Adrenal gland (tissue), 5 donors: Measurements from ENCODE around the gene ZNF503.

ENCODE experiments used
- POLR2A ChIP-seq, 2 donors: fragments of 450-650 bp; IDR thresholded peaks; one replicate each; pipeline ENCODE4 v1.6.1; 2017; ENCODE audit warnings: antibody characterized with exemption in 2 of 2, mild to moderate bottlenecking in 2 of 2, moderate library complexity in 1 of 2
- TF ChIP-seq, protein P1 (sequence below), 6 experiments: fragments of 450-650 bp in 4 of 6; fragments of 200-600 bp in 2 of 6; sonication (generic) in 1 of 6; IDR thresholded peaks; 1 replicate in 5 of 6; 2 replicates in 1 of 6; pipeline versions ENCODE4 v1.5.1 to v1.8.0; 2016 to 2021; ENCODE audit warnings: antibody characterized with exemption in 6 of 6, mild to moderate bottlenecking in 2 of 6, moderate library complexity in 1 of 6
- donor health status: DM: no; HTN: no; CAD: no.

DNA sequence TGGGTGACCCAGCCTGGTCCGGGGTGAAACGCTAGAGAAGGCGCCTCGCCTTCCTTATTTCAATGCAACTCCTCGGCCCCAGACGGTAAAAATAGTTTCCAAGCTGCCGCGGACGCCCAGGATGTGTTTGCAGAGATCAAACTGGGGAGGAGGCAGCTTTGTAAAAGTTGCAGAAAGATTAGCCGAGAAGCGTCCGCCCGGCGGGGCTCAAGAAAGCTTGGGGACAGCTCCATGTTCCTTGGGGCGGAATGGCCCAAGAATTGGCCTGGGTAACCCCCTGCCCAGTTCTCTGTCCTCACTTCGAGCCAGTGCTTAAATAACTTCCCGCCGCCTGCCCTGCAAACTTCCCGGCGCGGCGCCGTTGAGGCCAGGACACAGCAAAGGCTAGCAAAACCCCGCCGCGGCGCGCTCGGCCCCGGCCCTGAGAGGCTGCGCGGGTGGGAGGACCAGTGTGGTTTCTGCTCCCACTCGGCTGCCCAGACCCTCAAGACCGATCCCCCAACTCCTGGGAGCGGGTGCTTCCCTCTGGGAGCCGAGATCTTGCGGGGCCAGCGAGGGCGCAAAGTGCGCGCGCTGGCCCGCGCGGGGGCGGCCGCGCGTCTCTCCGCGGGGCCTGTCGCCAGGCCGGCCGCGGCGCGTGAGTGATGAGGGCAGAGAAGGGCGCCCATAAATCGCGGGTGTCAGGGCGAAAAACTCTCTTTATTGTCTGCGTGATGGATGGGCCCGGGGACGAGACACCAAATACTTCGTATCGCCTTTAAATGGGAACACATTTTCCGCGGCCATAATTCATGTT is 6.3 kb upstream of the ZNF503 start:
- no peak for TF ChIP-seq POLR2A (IDR thresholded peaks at IDR 0.05)
- TF ChIP-seq, protein P1, sequence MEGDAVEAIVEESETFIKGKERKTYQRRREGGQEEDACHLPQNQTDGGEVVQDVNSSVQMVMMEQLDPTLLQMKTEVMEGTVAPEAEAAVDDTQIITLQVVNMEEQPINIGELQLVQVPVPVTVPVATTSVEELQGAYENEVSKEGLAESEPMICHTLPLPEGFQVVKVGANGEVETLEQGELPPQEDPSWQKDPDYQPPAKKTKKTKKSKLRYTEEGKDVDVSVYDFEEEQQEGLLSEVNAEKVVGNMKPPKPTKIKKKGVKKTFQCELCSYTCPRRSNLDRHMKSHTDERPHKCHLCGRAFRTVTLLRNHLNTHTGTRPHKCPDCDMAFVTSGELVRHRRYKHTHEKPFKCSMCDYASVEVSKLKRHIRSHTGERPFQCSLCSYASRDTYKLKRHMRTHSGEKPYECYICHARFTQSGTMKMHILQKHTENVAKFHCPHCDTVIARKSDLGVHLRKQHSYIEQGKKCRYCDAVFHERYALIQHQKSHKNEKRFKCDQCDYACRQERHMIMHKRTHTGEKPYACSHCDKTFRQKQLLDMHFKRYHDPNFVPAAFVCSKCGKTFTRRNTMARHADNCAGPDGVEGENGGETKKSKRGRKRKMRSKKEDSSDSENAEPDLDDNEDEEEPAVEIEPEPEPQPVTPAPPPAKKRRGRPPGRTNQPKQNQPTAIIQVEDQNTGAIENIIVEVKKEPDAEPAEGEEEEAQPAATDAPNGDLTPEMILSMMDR (IDR thresholded peaks at IDR 0.05) = no peak
